ENCODE data around the gene ZNF699.

The ZNF699 gene

DNA sequence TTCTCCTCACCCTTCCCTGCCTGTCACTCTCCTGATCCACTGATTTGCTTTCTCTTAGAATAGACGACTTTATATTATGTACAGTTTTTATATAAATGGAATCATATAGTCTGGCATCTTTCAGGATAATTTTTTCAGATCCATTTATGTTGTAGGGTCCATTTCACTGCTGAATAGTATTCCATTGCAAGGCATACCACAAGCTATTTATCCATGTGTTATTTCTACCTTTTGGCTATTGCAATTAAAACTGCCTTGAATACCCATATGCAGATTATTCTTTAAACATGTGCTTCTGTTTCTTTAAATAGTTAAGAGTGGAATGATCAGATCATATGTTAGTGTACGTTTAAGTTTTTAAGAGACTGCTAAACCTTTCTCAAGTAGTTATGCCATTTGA lies 35.4 kb upstream of the ZNF699 start:
- H3K4me3 ChIP-seq (replicated peaks; ENCODE audit: insufficient read depth, low read length) = no peak overlapping the region
- H3K27me3 ChIP-seq (ENCODE audit: insufficient read depth, poor library complexity, severe bottlenecking) = no peaks in the 10 kb centered on the region
- TF ChIP-seq, protein P1, sequence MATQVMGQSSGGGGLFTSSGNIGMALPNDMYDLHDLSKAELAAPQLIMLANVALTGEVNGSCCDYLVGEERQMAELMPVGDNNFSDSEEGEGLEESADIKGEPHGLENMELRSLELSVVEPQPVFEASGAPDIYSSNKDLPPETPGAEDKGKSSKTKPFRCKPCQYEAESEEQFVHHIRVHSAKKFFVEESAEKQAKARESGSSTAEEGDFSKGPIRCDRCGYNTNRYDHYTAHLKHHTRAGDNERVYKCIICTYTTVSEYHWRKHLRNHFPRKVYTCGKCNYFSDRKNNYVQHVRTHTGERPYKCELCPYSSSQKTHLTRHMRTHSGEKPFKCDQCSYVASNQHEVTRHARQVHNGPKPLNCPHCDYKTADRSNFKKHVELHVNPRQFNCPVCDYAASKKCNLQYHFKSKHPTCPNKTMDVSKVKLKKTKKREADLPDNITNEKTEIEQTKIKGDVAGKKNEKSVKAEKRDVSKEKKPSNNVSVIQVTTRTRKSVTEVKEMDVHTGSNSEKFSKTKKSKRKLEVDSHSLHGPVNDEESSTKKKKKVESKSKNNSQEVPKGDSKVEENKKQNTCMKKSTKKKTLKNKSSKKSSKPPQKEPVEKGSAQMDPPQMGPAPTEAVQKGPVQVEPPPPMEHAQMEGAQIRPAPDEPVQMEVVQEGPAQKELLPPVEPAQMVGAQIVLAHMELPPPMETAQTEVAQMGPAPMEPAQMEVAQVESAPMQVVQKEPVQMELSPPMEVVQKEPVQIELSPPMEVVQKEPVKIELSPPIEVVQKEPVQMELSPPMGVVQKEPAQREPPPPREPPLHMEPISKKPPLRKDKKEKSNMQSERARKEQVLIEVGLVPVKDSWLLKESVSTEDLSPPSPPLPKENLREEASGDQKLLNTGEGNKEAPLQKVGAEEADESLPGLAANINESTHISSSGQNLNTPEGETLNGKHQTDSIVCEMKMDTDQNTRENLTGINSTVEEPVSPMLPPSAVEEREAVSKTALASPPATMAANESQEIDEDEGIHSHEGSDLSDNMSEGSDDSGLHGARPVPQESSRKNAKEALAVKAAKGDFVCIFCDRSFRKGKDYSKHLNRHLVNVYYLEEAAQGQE (IDR thresholded peaks at IDR 0.05; ENCODE audit: insufficient replicate concordance, low read depth) = no peak
- no peak for TF ChIP-seq GABPA (IDR thresholded peaks at IDR 0.05; ENCODE audit: low read depth)
- TF ChIP-seq, protein P2, sequence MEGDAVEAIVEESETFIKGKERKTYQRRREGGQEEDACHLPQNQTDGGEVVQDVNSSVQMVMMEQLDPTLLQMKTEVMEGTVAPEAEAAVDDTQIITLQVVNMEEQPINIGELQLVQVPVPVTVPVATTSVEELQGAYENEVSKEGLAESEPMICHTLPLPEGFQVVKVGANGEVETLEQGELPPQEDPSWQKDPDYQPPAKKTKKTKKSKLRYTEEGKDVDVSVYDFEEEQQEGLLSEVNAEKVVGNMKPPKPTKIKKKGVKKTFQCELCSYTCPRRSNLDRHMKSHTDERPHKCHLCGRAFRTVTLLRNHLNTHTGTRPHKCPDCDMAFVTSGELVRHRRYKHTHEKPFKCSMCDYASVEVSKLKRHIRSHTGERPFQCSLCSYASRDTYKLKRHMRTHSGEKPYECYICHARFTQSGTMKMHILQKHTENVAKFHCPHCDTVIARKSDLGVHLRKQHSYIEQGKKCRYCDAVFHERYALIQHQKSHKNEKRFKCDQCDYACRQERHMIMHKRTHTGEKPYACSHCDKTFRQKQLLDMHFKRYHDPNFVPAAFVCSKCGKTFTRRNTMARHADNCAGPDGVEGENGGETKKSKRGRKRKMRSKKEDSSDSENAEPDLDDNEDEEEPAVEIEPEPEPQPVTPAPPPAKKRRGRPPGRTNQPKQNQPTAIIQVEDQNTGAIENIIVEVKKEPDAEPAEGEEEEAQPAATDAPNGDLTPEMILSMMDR (IDR thresholded peaks at IDR 0.05; ENCODE audit: insufficient read depth, low read length) = no peak
- no peak for TF ChIP-seq SPI1 (IDR thresholded peaks at IDR 0.05; ENCODE audit: borderline replicate concordance, low read depth)
- no peak for TF ChIP-seq POLR2AphosphoS5 (IDR thresholded peaks at IDR 0.05; ENCODE audit: low read depth)
- no peak for DNase-seq (ENCODE audit: low read depth in 1 of 2, low spot score in 1 of 2)
- H3K27ac ChIP-seq (replicated peaks) = no peak overlapping the region

DNA sequence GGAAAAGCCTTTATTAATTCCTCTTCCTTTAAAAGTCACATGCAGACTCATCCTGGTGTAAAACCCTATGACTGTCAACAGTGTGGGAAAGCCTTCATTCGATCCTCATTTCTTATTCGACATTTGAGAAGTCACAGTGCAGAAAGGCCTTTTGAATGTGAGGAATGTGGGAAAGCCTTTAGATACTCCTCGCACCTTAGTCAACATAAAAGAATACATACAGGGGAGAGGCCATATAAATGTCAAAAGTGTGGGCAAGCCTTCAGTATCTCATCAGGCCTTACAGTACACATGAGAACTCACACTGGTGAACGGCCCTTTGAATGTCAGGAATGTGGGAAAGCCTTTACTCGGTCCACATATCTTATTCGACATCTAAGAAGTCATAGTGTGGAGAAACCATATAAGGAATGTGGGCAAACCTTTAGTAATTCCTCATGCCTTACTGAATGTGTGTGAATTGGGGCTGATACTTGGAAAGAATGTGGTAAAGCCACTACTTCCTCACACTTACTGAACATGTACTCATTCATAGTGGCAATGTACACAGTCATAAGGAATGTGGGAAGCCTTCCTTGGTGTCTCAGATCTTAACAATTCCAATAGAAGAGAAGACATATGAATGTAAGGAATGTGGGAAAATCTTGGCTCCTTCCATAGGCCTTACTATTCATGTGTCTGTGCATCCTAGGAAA lies 33.1 kb upstream of the ZNF699 start:
- TF ChIP-seq, protein P2 (IDR thresholded peaks at IDR 0.05; ENCODE audit: insufficient read depth, low read length) = no peak
- TF ChIP-seq POLR2AphosphoS5 (IDR thresholded peaks at IDR 0.05; ENCODE audit: low read depth) (no peak), SPI1 (IDR thresholded peaks at IDR 0.05; ENCODE audit: borderline replicate concordance, low read depth) (no peak), GABPA (IDR thresholded peaks at IDR 0.05; ENCODE audit: low read depth) (no peak)
- TF ChIP-seq, protein P1 (IDR thresholded peaks at IDR 0.05; ENCODE audit: insufficient replicate concordance, low read depth) = no peak
- Histone ChIP-seq H3K27ac (replicated peaks) (no peak overlapping the region), H3K27me3 (ENCODE audit: insufficient read depth, poor library complexity, severe bottlenecking) (no peaks in the 10 kb centered on the region), H3K4me3 (replicated peaks; ENCODE audit: insufficient read depth, low read length) (no peak overlapping the region)
- no peak for DNase-seq (ENCODE audit: low read depth in 1 of 2, low spot score in 1 of 2)

DNA sequence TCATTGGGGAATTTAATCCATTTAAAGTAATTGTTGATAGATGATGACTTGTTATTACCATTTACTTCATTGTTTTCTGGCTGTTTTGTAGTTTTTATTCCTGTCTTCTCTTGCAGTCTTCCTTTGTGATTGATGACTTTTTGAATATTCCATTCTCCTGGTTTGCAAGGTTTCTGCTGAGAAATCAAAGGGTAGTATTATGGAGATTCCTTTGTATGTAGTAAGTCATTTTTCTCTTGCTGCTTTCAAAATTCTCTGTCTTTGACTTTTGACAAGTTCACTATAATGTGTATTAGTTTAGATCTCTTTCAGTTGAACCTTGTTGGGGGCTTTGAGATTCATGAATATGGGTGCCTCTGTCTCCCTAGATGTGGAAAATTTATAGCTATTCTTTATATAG lies 20.4 kb upstream of the ZNF699 start:
- DNase-seq (ENCODE audit: low read depth in 1 of 2, low spot score in 1 of 2) = no peak
- no peak for TF ChIP-seq SPI1 (IDR thresholded peaks at IDR 0.05; ENCODE audit: borderline replicate concordance, low read depth)
- TF ChIP-seq, protein P1 (IDR thresholded peaks at IDR 0.05; ENCODE audit: insufficient replicate concordance, low read depth) = no peak
- TF ChIP-seq GABPA (IDR thresholded peaks at IDR 0.05; ENCODE audit: low read depth) = no peak
- TF ChIP-seq, protein P2 (IDR thresholded peaks at IDR 0.05; ENCODE audit: insufficient read depth, low read length) = no peak
- TF ChIP-seq POLR2AphosphoS5 (IDR thresholded peaks at IDR 0.05; ENCODE audit: low read depth) = no peak
- Histone ChIP-seq H3K27ac (replicated peaks) (no peak overlapping the region), H3K4me3 (replicated peaks; ENCODE audit: insufficient read depth, low read length) (no peak overlapping the region), H3K27me3 (ENCODE audit: insufficient read depth, poor library complexity, severe bottlenecking) (no peaks in the 10 kb centered on the region)

Measured in HL-60 (cell line).